Activated CD8-positive, alpha-beta T cell treated with anti-CD3 and anti-CD28 coated beads for 36 hours (primary cell): ENCODE measurements around the gene ABHD15. TPM values are rescaled to one million over a fixed set of nuclear protein-coding genes. Genes with fewer than 3 reads are reported as not detected.

Experiments used
- ATAC-seq: fragments of 200-7000 bp; cut with Tn5 transposase; one replicate; pipeline ENCODE4 v1.10.0; 2021; ENCODE audit warnings: mild to moderate bottlenecking, moderate library complexity
- CTCF ChIA-PET: fragments of 350-600 bp; sonication (Branson Sonifier 250); formaldehyde crosslinking; loops from one replicate; lab custom pipeline; 2021; ENCODE audit warnings: antibody characterized with exemption; lab: Charles Lee
- POLR2A ChIA-PET: fragments of 350-600 bp; sonication (Branson Sonifier 250); formaldehyde crosslinking; loops from one replicate; lab custom pipeline; 2021; ENCODE audit warnings: antibody characterized with exemption; lab: Charles Lee
- DNase-seq: peaks from one replicate; pipeline ENCODE4 v3.0.0-alpha.2; 2020
- H3K27ac Mint-ChIP-seq: one replicate; pipeline ENCODE4 v1.8.0; 2021; ENCODE audit warnings: mild to moderate bottlenecking, mixed read lengths
- H3K27me3 Mint-ChIP-seq: one replicate; pipeline ENCODE4 v1.8.0; 2021; ENCODE audit warnings: mixed read lengths
- H3K36me3 Mint-ChIP-seq: one replicate; pipeline ENCODE4 v1.8.0; 2021; ENCODE audit warnings: low read depth, mixed read lengths
- H3K4me1 Mint-ChIP-seq: one replicate; pipeline ENCODE4 v1.8.0; 2021; ENCODE audit warnings: low read depth, mixed read lengths
- H3K4me3 Mint-ChIP-seq: one replicate; pipeline ENCODE4 v1.8.0; 2021; ENCODE audit warnings: mild to moderate bottlenecking, moderate library complexity, mixed read lengths
- H3K9me3 Mint-ChIP-seq: one replicate; pipeline ENCODE4 v1.8.0; 2021; ENCODE audit warnings: mixed read lengths
- CTCF ChIP-seq: fragments of 200-600 bp; IDR thresholded peaks from one replicate; pipeline ENCODE4 v1.8.0; 2022; ENCODE audit warnings: antibody characterized with exemption, mild to moderate bottlenecking
- intact Hi-C: fragments of 100-400 bp; cut with micrococcal nuclease; formaldehyde crosslinking; loops from one replicate; pipeline ENCODE4 v1.10.0; 2022
- total RNA-seq, 2 experiments: library from RNA; stranded (reverse); gene quantifications; one replicate each; pipeline ENCODE4 v1.2.3, GENCODE V29; 2021

The ABHD15 gene
- total RNA-seq, 2 experiments from 2014 or later: 9.7 to 10.1 TPM

- ChIA-PET POLR2A (interaction anchor here (1.5 to 2.2 kb wide), 3 partner anchors 10 to 39 kb away, joined by 3 to 8 read pairs (median 6); partner anchors contain the start of gene ABHD15), CTCF (interaction anchor here (2.3 to 14.9 kb wide), 4 partner anchors 8 to 39 kb away, joined by 7 to 172 read pairs (median 58); partner anchors contain the start of genes ABHD15, ANKRD13B and TP53I13)
- ATAC-seq (no peak), DNase-seq (no peak)
- H3K9me3 Mint-ChIP-seq: no peaks in the 10 kb centered on the region
- H3K4me3 Mint-ChIP-seq: no peak overlapping the region
- intact Hi-C loops: no loop called here
- no peak overlapping the region for H3K27ac Mint-ChIP-seq
- no peak for TF ChIP-seq CTCF
- peaks cover 33% of the 10 kb centered on the region for H3K4me1 Mint-ChIP-seq
- no peaks in the 10 kb centered on the region for H3K27me3 Mint-ChIP-seq
- H3K36me3 Mint-ChIP-seq: peaks cover 44% of the 10 kb centered on the region
These were observed 10.8 kb upstream of the ABHD15 start for GRCh38 chr17:29577385-29578211.

GRCh38 chr17:29577001-29577370 lies 10.1 kb upstream of the ABHD15 start:
- intact Hi-C loops: no loop called here
- no peak for ATAC-seq

DNA sequence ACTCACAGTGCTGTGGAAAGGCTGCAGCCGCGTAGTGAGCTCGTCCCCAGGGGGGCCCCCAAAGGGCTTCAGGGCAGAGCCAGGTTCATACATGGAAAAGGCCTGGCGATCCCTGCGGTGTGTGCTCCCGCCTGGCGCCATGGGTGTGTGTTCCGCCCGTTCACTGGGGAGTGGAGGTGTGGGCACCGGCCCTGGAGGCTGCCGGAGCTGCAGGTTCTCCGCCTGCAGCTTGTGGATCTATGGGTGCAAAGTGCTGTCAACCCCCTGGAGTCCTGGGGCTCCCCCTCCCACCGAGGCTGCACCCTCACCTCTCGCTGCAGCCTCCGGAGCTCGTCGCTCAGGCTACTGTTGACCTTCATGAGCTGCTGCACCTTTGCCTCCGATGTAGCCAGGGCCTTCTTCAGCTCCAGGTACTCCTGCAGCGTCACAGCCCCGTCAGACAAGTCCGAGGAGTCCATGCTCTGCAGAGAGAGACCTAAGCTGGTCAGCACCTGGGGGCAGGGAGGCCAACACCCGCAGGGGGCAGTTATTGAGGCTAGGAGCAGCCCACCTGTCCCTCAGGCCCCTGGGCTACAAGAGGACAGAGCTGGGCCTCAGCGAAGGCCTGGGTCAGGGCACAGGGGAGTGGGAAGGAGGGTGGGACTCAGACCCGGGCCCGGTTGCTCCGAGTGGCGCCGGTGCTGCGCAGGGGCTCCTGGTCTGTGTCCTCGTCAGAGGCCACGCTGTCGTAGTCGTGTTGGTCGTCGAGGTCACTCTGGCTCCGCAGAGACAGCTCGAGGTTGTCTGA lies 9.6 kb upstream of the ABHD15 start:
- Mint-ChIP-seq H3K4me1 (peaks cover 31% of the 10 kb centered on the region), H3K9me3 (no peaks in the 10 kb centered on the region), H3K27me3 (no peaks in the 10 kb centered on the region), H3K36me3 (peaks cover 37% of the 10 kb centered on the region), H3K4me3 (no peak overlapping the region), H3K27ac (no peak overlapping the region)
- ChIA-PET CTCF (interaction anchor here (2.3 to 14.9 kb wide), 3 partner anchors 10 to 41 kb away, joined by 7 to 172 read pairs (median 83); partner anchors contain the start of gene ANKRD13B), POLR2A (interaction anchor here (0.8 to 2.2 kb wide), 4 partner anchors 9 to 40 kb away, joined by 4 to 8 read pairs (median 6); partner anchors contain the start of gene ABHD15)
- intact Hi-C loops: no loop called here
- TF ChIP-seq CTCF: no peak
- DNase-seq (no peak), ATAC-seq (no peak)

More at GRCh38 chr17:29577001-29577370, 10.1 kb upstream of the ABHD15 start:
- Mint-ChIP-seq H3K4me3 (no peak overlapping the region), H3K27ac (no peak overlapping the region), H3K27me3 (no peaks in the 10 kb centered on the region), H3K36me3 (peaks cover 38% of the 10 kb centered on the region), H3K9me3 (no peaks in the 10 kb centered on the region), H3K4me1 (peaks cover 31% of the 10 kb centered on the region)
- TF ChIP-seq CTCF: no peak
- no peak for DNase-seq
- CTCF ChIA-PET: interaction anchor here (2.3 to 14.9 kb wide), 3 partner anchors 9 to 40 kb away, joined by 7 to 172 read pairs (median 83); partner anchors contain the start of gene ANKRD13B
- POLR2A ChIA-PET: interaction anchor here (0.8 to 2.2 kb wide), 3 partner anchors 9 to 40 kb away, joined by 4 to 8 read pairs (median 6); partner anchors contain the start of gene ABHD15

DNA sequence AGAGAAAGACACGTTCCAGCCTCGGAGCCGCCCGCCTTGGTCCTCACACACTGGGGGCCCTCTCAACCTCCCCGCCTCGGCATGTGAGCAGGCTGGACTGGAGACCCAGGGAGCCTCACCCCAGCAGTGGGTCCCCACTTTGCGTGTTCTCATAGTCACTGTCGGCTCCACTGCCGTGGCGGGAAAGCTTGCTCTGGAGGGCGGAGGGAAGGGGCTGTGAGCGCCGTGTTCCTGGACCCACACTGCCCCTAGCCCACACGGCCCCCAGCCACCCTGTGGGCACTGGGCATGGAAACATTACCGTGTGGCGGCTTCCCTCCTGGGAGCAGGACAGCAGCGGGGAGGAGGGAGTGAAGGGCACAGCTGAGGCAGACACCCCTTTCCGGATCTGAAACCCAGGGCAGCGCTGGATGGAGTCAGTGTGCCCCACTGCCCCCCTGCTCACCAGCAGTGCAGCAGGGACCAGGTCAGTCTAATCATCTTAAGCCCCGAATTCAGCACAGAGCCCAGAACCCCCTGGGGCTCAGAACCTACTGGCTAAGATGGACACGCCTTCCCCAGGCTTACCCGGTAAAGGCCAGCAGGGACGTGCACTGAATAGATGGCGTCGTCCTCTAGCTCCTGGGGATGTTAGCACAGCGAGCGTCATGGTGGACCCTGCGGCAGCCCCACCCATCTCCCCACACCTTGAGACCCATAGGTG lies 8.8 kb upstream of the ABHD15 start:
- TF ChIP-seq CTCF: no peak
- POLR2A ChIA-PET: interaction anchor here (1.6 to 2.9 kb wide), 6 partner anchors 8 to 43 kb away, joined by 4 to 12 read pairs (median 6); partner anchors contain the start of gene ABHD15
- peaks cover 24% of the 10 kb centered on the region for H3K4me1 Mint-ChIP-seq
- intact Hi-C loops: no loop called here
- no peak overlapping the region for H3K27ac Mint-ChIP-seq
- ATAC-seq (no peak), DNase-seq (no peak)
- H3K4me3 Mint-ChIP-seq: no peak overlapping the region
- H3K9me3 Mint-ChIP-seq: no peaks in the 10 kb centered on the region
- CTCF ChIA-PET: interaction anchor here (2.3 to 14.9 kb wide), 5 partner anchors 10 to 206 kb away, joined by 7 to 172 read pairs (median 83); partner anchors contain the start of gene ANKRD13B
- H3K27me3 Mint-ChIP-seq: no peaks in the 10 kb centered on the region
- peaks cover 31% of the 10 kb centered on the region for H3K36me3 Mint-ChIP-seq
